HT-29 (cell line): ENCODE measurements around the gene SBF2. TPM values are rescaled to one million over a fixed set of nuclear protein-coding genes. Genes with fewer than 3 reads are reported as not detected.

Source experiments
- small RNA-seq: library from RNA; depleted of rRNA; stranded (forward); fragments of <200 nt; gene quantifications from one replicate; pipeline ENCODE3, GENCODE V24; 2014
- total RNA-seq: library from RNA; depleted of rRNA; stranded (reverse); fragments of >200 nt; shearing (Covaris generic); gene quantifications from 2 replicates; pipeline ENCODE4 v1.2.3, GENCODE V29; 2014; rRNA removed

SBF2 gene
- total RNA-seq, 1 experiment from 2014 or later, result 24.4 TPM

Small RNA genes lying within 50 kb of the gene (small RNA-seq; reads per million reads assigned to genes)
- gene AC080023.2, result not detected
- not detected for gene RNU7-28P

Other genes starting within 250 kb of the SBF2 start
- 33.3 and 37.6 TPM in 2 replicates for gene ADM, start 10.9 kb upstream of the SBF2 start, total RNA-seq
- 6.3 and 10.4 TPM in 2 replicates for gene AMPD3, start 161.0 kb upstream of the SBF2 start, total RNA-seq
- 10.1 and 11.7 TPM in 2 replicates for gene RNF141, start 247.0 kb upstream of the SBF2 start, total RNA-seq